Stimulated activated CD4-positive, alpha-beta T cell treated with anti-CD3 and anti-CD28 coated beads, Interleukin-15, amount 100 ng/mL, for 1 hour (primary cell): ENCODE measurements around the gene BSCL2.
"Not testable (repeated sequence)": the region's sequence is repeated elsewhere in the genome, so short reads cannot be mapped to it uniquely, and the experiment has no call there.

Experiments used
- DNase-seq, 2 donors: peaks; one replicate each; pipeline ENCODE4 v3.0.0-alpha.2; 2020; ENCODE audit warnings: low read depth in 1 of 2, low spot score in 1 of 2

Gene BSCL2

DNA sequence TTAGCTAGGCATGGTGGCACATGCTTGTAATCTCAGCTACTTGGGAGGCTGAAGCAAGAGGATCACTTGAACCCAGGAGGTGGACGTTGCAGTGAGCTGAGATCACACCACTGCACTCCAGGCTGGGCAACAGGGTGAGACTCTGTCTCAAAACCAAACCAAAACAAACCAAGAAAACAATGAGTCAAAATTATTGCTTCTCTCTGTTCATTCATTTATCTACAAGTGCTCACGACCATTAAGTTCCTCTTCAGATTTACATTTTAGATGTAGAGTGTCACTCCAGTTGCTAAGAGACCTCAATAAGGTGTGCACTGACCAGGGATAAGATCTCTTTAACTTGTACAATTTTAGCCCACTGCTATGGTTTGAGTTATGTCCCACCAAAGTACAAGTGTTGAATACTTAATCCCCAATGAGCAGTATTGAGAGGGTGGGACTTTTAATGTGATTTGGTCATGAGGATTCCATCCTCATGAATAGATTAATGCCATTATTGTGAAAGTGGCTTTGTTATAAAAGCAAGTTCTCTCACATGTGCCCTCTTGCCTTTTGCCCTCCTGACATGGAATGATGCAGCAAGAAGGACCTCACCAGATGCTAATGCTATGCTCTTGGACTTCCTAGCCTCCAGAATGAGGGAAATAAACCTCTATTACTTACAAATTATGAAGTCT, 12.2 kb upstream of the BSCL2 start:
- DNase-seq, result no peak

DNA sequence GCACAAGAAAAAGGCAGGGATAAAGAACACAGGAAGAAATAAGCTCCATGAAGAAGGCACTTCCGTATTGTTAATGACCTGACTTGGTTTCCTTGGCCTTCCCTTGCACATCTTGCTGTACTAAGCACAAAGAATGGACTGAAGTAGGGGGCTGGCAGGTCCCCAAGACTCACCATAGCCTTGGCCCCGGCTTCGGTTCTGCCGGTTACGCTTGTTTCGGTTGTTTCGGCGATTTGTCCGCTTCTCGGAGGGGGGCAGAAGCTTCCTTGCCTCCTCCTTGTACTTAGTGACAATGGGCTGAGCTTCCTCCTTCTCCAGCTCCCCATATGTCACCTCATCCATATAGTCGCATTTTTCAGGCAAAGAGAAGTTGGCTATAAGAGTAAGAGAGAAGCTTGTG, 9.6 kb upstream of the BSCL2 start:
- DNase-seq, result no peak

DNA sequence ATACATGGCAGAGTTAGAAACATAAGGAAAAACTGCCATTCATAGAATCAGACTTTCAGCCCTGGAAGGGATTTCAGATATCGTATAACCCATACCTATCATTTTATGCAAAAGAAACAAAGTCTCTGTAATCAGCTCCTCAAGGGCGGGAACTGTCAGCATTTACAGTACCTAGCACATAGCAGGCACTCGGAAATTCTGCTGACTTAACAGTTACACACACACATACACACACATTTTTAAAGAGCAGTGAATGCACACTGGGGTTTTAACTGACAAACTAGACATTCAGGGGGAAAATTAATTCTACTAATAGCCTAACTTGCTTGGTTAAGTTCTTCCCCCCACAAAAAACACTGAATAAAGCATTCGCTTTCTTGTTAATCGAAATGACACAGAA, 9.0 kb upstream of the BSCL2 start:
- DNase-seq, result no peak

DNA sequence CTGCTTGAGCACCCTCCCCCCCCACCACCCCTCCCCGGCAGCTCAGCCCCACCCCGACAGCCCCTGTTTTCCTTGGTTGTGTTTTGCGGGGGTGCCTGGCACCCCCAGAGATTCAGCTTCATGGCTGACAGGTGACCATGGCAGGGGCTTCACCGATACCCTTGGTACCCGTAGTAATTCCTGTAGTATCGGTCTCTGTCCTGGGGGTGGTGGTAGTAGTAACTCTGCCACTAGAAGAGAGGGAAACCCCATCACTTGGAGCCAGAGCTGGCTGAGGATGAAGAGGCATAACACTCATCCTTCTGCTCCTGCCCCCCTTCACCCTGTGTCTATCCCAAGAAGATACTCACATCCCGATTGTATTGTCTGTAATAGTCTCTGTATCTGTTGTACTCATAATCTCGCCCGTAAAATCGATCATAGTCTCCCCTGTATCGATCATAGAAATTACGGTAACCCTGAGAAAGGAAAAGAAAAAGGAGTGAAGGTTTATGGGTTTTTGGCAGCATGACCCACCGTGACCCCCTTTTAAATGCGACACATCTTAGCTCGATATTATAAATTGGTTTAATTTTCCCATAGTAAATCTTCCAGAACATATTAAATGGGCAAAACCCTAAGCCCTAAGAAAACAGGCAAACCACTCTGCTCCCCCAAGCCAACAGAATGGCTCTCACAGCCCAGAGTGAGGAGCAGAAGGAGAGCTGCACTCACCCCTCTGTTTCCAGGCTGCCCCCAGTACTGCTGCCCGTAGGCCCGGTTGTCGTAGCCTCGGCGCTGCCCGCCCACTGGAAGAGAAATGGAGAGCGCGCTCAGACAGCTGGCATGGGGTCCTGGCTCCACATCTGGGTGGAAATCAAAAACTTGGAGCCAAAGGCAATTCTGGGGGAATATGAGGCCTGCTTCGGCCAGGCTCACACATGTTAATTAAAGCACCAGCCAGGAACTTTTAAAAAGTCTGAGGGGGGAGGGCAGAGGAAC, 8.2 kb upstream of the BSCL2 start:
- no peak for DNase-seq

GRCh38 chr11:62713343-62713742, 6.1 kb upstream of the BSCL2 start:
- DNase-seq, result no peak

- DNase-seq, result no peak
Observed at GRCh38 chr11:62712861-62713260, 5.6 kb upstream of the BSCL2 start.

DNA sequence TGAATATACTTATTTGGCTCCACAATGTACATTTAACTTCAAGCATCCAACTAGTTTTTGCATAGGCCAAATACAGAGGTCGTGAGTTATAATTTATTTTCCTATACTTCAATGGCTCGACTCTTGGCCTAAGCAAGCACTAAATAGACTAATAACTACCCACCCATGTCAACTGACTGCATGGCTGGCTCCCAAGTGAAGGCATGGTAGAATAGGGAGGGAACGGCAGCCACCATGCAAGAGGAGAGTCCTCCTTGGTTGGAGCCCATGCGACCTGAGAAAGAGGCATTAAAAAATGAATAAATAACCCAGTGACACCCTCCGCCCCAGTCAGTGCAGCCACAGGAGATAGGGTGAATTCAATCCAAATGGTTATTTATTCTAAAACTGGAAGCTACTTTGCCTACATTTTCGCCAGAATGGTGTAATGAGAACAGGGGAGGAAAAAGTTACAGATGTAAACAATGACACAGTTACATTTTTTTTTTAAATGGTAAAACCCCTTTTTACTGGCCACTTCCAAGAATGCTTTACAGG, 5.1 kb upstream of the BSCL2 start:
- no peak for DNase-seq

DNA sequence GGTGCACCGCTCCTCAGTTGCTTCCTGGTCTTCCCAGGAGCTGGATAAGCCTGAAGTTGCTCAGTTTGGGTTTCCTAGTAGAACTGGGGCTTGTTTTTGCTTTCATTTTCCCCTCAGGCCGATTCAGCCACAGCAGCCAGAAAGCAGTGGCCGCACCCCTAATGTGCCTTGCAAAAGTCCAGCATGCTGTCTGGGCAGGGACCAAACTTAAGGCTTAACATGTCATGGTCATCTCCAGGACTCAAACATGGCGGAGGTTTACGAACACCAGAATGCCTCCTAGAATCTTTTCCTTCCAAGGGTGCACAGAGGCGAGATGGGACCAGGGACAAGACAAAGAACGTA, 2.7 kb upstream of the BSCL2 start:
- DNase-seq, result peak in 1 of 2 donors; percentile 10

GRCh38 chr11:62709247-62710000, 2.2 kb upstream of the BSCL2 start:
- peak; percentile 85 to 93 for DNase-seq

- DNase-seq, result peak in 1 of 2 donors; percentile 25
Observed at GRCh38 chr11:62708793-62709192, 1.6 kb upstream of the BSCL2 start.

GRCh38 chr11:62708392-62708791, 1.2 kb upstream of the BSCL2 start:
- DNase-seq, result no peak

DNA sequence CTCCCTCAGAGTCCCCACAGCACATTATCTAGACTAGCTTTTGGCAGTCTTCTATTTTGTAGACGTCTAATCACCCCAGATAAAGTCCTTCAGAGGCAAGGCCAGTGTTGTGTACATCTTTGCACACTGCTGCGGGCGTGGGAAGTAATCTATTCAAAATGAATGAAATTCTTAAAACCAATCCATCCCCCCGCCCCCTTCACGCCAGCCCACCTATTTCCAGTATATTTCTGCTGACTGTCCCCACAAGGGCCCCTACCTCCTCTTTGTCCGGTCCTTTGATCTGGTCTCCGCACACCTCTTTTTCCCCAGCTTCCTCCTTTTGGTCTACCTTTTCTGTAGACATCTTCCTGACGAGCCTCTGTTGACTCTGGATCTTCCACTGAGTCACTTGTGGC, 375 bp downstream of the BSCL2 start:
- DNase-seq, result no peak

DNA sequence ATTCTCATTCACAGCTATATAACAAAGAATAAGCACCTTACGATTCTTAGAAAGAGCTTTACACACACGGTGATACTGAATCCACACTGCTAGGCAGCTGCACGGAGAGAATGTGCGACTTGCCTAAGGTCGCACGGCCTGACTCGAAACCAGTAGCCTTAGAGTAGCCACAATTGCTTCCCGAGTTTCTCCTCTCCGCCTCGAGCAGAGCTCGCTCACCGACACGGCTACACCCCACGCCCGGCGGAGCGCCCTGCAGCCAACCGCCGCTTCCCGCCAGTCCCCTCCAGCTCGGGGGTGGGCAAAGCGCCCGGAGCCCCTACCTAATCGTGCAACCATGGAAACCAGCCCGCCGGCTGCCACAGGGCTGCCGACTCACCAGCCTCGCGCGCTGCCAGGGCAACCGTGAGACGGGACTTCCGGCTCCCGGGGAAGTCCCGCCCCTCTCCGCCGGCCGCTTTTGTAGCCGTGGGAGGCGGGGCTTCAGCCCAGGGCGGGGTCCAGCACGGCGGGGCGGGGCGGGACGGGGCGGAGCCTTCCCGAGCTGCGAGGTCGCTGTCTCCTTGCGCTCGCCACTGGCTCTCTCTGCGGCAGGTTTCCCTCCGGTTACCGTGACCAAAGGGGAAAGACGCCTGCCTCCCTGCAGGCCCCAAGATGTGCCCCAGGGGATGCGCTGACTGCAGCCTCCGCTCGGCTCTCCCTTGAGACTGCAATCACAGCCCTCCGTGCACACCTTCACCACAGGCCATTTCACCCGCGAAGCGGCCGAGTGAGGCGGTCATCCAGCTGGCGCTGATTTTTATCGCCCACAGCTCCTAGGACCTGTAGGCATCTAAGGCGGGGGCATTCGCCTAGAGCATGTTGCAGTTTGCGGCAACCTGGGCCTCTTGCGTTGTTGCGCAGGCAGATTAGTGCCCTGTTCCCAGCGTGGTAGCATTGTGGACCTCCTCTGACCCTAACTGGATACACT, 1.1 kb downstream of the BSCL2 start:
- DNase-seq, result peak; percentile 92 to 93

GRCh38 chr11:62705413-62705812, 1.8 kb downstream of the BSCL2 start:
- no peak for DNase-seq

- not testable (repeated sequence) for DNase-seq
Observed at GRCh38 chr11:62703921-62704320, 3.3 kb downstream of the BSCL2 start.

DNA sequence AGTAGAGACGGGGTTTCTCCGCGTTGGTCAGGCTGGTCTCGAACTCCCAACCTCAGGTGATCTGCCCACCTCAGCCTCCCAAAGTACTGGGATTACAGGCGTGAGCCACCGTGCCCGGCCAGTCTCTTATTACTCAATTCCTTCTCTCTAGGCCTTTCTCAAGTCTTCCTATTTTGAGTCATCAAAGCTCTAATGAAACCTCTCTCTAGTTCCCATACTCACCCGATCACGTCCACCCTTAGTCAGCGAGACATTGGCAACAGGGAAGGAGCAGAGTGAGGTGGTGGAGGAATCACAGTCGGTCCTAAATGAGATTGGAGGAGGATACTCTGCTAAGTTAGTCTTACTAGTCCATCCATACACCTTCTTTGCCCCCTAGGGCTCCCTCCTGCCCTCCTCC, 5.0 kb downstream of the BSCL2 start:
- no peak for DNase-seq

- peak; percentile 45 to 52 for DNase-seq
Observed at GRCh38 chr11:62694455-62695167, 12.6 kb downstream of the BSCL2 start.

GRCh38 chr11:62693624-62694023, 13.6 kb downstream of the BSCL2 start:
- not testable (repeated sequence) for DNase-seq

GRCh38 chr11:62689421-62690183, 17.6 kb downstream of the BSCL2 start, which contains the start of gene LRRN4CL:
LRRN4CL (minus strand) TSS chr11:62689530; CDS start chr11:62688508, 1,022 bp downstream.
- no peak for DNase-seq
